Measurements from ENCODE around the gene SMG6.

SMG6 gene

DNA sequence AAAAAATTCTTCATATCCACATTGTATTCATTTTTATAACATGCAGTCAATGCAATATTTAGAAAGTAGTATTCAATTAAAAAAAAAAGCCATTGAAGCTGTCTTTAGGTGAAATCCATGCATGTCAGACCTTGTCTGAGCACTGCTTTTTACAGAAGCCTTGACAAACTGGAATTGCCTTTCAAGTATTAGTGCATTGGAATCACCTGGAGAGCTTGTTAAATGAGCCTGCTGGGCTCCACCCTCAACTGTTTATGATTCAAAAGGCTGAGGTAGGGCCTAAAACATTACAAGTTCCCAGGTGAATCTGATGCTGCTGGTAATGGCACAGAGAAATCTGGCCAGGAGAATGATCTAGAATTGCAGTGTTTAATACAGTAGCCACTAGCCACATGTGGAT lies 162.9 kb downstream of the SMG6 start:
- TF ChIP-seq, protein P1, sequence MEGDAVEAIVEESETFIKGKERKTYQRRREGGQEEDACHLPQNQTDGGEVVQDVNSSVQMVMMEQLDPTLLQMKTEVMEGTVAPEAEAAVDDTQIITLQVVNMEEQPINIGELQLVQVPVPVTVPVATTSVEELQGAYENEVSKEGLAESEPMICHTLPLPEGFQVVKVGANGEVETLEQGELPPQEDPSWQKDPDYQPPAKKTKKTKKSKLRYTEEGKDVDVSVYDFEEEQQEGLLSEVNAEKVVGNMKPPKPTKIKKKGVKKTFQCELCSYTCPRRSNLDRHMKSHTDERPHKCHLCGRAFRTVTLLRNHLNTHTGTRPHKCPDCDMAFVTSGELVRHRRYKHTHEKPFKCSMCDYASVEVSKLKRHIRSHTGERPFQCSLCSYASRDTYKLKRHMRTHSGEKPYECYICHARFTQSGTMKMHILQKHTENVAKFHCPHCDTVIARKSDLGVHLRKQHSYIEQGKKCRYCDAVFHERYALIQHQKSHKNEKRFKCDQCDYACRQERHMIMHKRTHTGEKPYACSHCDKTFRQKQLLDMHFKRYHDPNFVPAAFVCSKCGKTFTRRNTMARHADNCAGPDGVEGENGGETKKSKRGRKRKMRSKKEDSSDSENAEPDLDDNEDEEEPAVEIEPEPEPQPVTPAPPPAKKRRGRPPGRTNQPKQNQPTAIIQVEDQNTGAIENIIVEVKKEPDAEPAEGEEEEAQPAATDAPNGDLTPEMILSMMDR (IDR thresholded peaks at IDR 0.05; ENCODE audit: low read depth, low read length) = no peak
- no peak for DNase-seq
- H3K27ac ChIP-seq = no peak overlapping the region
- no peak overlapping the region for H3K4me3 ChIP-seq (ENCODE audit: low read depth, low read length)
- no peaks in the 10 kb centered on the region for H3K27me3 ChIP-seq (ENCODE audit: insufficient read depth, low read depth, severe bottlenecking)
- peaks cover 4% of the 10 kb centered on the region; the same call in 1 of the 2 replicates for H3K36me3 ChIP-seq
- no peaks in the 10 kb centered on the region for H3K9me3 ChIP-seq (ENCODE audit: severe bottlenecking)

DNA sequence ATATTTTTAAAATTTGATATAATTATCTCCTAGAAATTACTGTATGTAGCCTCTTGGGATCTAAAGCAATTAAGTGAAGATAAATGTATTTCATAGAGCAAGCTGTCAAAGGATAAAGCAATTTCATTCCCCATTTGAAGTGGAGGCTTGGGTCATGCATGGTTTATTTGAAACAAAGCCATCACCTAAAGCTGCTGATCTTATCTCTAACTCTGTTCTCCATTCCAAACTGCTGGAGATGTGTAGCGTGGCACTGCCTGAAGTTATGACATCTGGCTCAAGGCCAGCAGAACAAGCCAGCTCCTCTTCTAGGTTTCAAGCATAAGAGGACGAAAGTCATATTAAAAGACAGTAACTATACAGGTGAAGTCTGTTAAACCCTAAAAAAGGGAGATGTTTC lies 164.8 kb downstream of the SMG6 start:
- TF ChIP-seq, protein P1 (IDR thresholded peaks at IDR 0.05; ENCODE audit: low read depth, low read length) = no peak
- no peaks in the 10 kb centered on the region for H3K27me3 ChIP-seq (ENCODE audit: insufficient read depth, low read depth, severe bottlenecking)
- no peak overlapping the region for H3K27ac ChIP-seq
- no peak overlapping the region for H3K4me3 ChIP-seq (ENCODE audit: low read depth, low read length)
- H3K36me3 ChIP-seq = peaks cover 4% of the 10 kb centered on the region; the same call in 1 of the 2 replicates
- H3K9me3 ChIP-seq (ENCODE audit: severe bottlenecking) = no peaks in the 10 kb centered on the region
- DNase-seq = no peak

GRCh38 chr17:2138318-2138717 lies 165.3 kb downstream of the SMG6 start:
- H3K27ac ChIP-seq = no peak overlapping the region
- TF ChIP-seq, protein P1 (IDR thresholded peaks at IDR 0.05; ENCODE audit: low read depth, low read length) = no peak
- no peak for DNase-seq
- H3K36me3 ChIP-seq = peaks cover 4% of the 10 kb centered on the region; the same call in 1 of the 2 replicates
- H3K9me3 ChIP-seq (ENCODE audit: severe bottlenecking) = no peaks in the 10 kb centered on the region
- no peaks in the 10 kb centered on the region for H3K27me3 ChIP-seq (ENCODE audit: insufficient read depth, low read depth, severe bottlenecking)
- H3K4me3 ChIP-seq (ENCODE audit: low read depth, low read length) = no peak overlapping the region

- no peak overlapping the region for H3K4me3 ChIP-seq (ENCODE audit: low read depth, low read length)
- H3K9me3 ChIP-seq (ENCODE audit: severe bottlenecking) = no peaks in the 10 kb centered on the region
- no peak for DNase-seq
- no peak overlapping the region for H3K27ac ChIP-seq
- TF ChIP-seq, protein P1 (IDR thresholded peaks at IDR 0.05; ENCODE audit: low read depth, low read length) = no peak
- no peaks in the 10 kb centered on the region for H3K27me3 ChIP-seq (ENCODE audit: insufficient read depth, low read depth, severe bottlenecking)
- peaks cover 4% of the 10 kb centered on the region; the same call in 1 of the 2 replicates for H3K36me3 ChIP-seq
Observed at GRCh38 chr17:2137342-2138098, 166.1 kb downstream of the SMG6 start.

DNA sequence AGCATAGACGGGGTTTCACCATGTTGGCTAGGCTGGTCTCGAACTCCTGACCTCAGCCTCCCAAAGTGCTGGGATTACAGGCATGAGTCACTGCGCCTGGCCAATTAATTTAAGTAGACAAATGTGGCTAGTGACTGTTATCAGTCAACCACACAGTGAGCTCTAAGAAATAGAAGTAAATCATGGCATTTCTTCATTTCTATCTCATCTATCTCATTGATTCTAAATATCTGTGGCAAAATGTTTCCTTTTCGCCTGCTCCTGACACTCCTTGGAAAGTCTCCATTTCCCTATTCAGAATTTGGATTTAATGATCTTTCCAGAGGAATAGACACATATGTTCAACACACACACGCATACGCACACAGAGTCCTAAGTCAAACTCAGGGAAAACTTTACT lies 167.3 kb downstream of the SMG6 start:
- TF ChIP-seq, protein P1 (IDR thresholded peaks at IDR 0.05; ENCODE audit: low read depth, low read length) = no peak
- H3K27me3 ChIP-seq (ENCODE audit: insufficient read depth, low read depth, severe bottlenecking) = no peaks in the 10 kb centered on the region
- H3K4me3 ChIP-seq (ENCODE audit: low read depth, low read length) = no peak overlapping the region
- no peak overlapping the region for H3K27ac ChIP-seq
- peaks cover 4% of the 10 kb centered on the region; the same call in 1 of the 2 replicates for H3K36me3 ChIP-seq
- H3K9me3 ChIP-seq (ENCODE audit: severe bottlenecking) = no peaks in the 10 kb centered on the region
- DNase-seq = no peak

- DNase-seq = no peak
- Histone ChIP-seq H3K4me3 (ENCODE audit: low read depth, low read length) (no peak overlapping the region), H3K27me3 (ENCODE audit: insufficient read depth, low read depth, severe bottlenecking) (no peaks in the 10 kb centered on the region), H3K36me3 (peaks cover 11% of the 10 kb centered on the region), H3K27ac (no peak overlapping the region), H3K9me3 (ENCODE audit: severe bottlenecking) (no peaks in the 10 kb centered on the region)
- TF ChIP-seq, protein P1 (IDR thresholded peaks at IDR 0.05; ENCODE audit: low read depth, low read length) = no peak
Observed at GRCh38 chr17:2128011-2128410, 175.6 kb downstream of the SMG6 start.
